ENCODE data around the gene ABTB1.

The ABTB1 gene

GRCh38 chr3:127658234-127658633, 14.5 kb upstream of the ABTB1 start:
- TF ChIP-seq CTCF (IDR thresholded peaks at IDR 0.05; ENCODE audit: insufficient read depth, low read depth, low read length, missing control alignments), result no peak
- no peak for DNase-seq (ENCODE audit: low read depth)
- H3K4me3 ChIP-seq (ENCODE audit: low read depth, low read length), result no peak overlapping the region

GRCh38 chr3:127660621-127661251, 12.0 kb upstream of the ABTB1 start:
- no peak for DNase-seq (ENCODE audit: low read depth)
- no peak overlapping the region for H3K4me3 ChIP-seq (ENCODE audit: low read depth, low read length)
- no peak for TF ChIP-seq CTCF (IDR thresholded peaks at IDR 0.05; ENCODE audit: insufficient read depth, low read depth, low read length, missing control alignments)

GRCh38 chr3:127661600-127661999, 11.2 kb upstream of the ABTB1 start:
- TF ChIP-seq CTCF (IDR thresholded peaks at IDR 0.05; ENCODE audit: insufficient read depth, low read depth, low read length, missing control alignments), result no peak
- H3K4me3 ChIP-seq (ENCODE audit: low read depth, low read length), result no peak overlapping the region
- no peak for DNase-seq (ENCODE audit: low read depth)

GRCh38 chr3:127662001-127662469, 10.7 kb upstream of the ABTB1 start:
- TF ChIP-seq CTCF (IDR thresholded peaks at IDR 0.05; ENCODE audit: insufficient read depth, low read depth, low read length, missing control alignments), result no peak
- no peak overlapping the region for H3K4me3 ChIP-seq (ENCODE audit: low read depth, low read length)

GRCh38 chr3:127663151-127663550, 9.6 kb upstream of the ABTB1 start:
- no peak overlapping the region for H3K4me3 ChIP-seq (ENCODE audit: low read depth, low read length)
- no peak for TF ChIP-seq CTCF (IDR thresholded peaks at IDR 0.05; ENCODE audit: insufficient read depth, low read depth, low read length, missing control alignments)
- no peak for DNase-seq (ENCODE audit: low read depth)

More at GRCh38 chr3:127662001-127662469, 10.7 kb upstream of the ABTB1 start:
- no peak for DNase-seq (ENCODE audit: low read depth)

- no peak for TF ChIP-seq CTCF (IDR thresholded peaks at IDR 0.05; ENCODE audit: insufficient read depth, low read depth, low read length, missing control alignments)
- no peak overlapping the region for H3K4me3 ChIP-seq (ENCODE audit: low read depth, low read length)
- no peak for DNase-seq (ENCODE audit: low read depth)
Observed at GRCh38 chr3:127665165-127665564, 7.6 kb upstream of the ABTB1 start.

GRCh38 chr3:127665586-127665985, 7.2 kb upstream of the ABTB1 start:
- no peak for TF ChIP-seq CTCF (IDR thresholded peaks at IDR 0.05; ENCODE audit: insufficient read depth, low read depth, low read length, missing control alignments)
- no peak for DNase-seq (ENCODE audit: low read depth)
- no peak overlapping the region for H3K4me3 ChIP-seq (ENCODE audit: low read depth, low read length)

Data from GM12865 (cell line).